ENCODE results near the gene UST. TPM values are rescaled to one million over a fixed set of nuclear protein-coding genes. Genes with fewer than 3 reads are reported as not detected.
A peak's percentile ranks its signal among the peaks of the same experiment; 100 is the strongest.

Gene UST
- total and polyA plus RNA-seq, 7 donors: 0.79 to 2.6 (median 2.0) TPM

GRCh38 chr6:148738946-148739821 is 7.6 kb upstream of the UST start:
- ATAC-seq (peak in 1 of 4 donors; percentile 65), DNase-seq (no peak)
- 83 to 88% (median 86%) methylated on average over 14 of the region's 14 CpGs for WGBS, 3 donors
- Histone ChIP-seq H3K36me3 (ENCODE audit: insufficient read depth in 1 of 2, low read depth in 1 of 2) (no peaks in the 10 kb centered on the region), H3K27me3 (ENCODE audit: insufficient read depth in 3 of 3, low read length in 2 of 3) (no peaks in the 10 kb centered on the region), H3K4me1 (no peaks in the 10 kb centered on the region), H3K9me3 (no peaks in the 10 kb centered on the region), H3K4me3 (no peak overlapping the region), H3K27ac (no peak overlapping the region)
- intact Hi-C loops (cut with DNase I): loop anchor here in 1 of 2 donors (10.0 kb wide), 1 partner anchor 104 kb away; no protein-coding TSS in a partner anchor
- TF ChIP-seq CTCF (IDR thresholded peaks at IDR 0.05): no peak

DNA sequence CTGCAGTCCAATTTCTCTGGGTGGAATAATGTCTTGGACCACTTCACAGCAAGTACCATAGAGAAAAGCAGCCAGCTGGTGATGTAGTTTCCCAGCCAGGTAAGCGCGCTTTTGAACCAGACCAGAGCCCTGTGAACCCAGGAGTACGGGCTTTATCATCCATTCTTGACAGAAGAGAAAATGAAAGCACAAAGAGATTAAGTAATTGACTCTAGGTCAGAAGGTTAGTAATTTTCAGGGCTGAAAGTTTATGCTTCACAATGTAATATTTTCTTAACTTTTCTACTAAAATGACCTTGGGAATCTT is 7.1 kb upstream of the UST start:
- Histone ChIP-seq H3K36me3 (ENCODE audit: insufficient read depth in 1 of 2, low read depth in 1 of 2) (no peaks in the 10 kb centered on the region), H3K4me3 (no peak overlapping the region), H3K27me3 (ENCODE audit: insufficient read depth in 3 of 3, low read length in 2 of 3) (no peaks in the 10 kb centered on the region), H3K27ac (no peak overlapping the region), H3K4me1 (no peaks in the 10 kb centered on the region), H3K9me3 (no peaks in the 10 kb centered on the region)
- no peak for TF ChIP-seq CTCF (IDR thresholded peaks at IDR 0.05)
- 76 to 83% (median 76%) methylated on average over 3 of the region's 3 CpGs for WGBS, 3 donors
- peak in 1 of 4 donors; percentile 29 for ATAC-seq
- no peak for DNase-seq
- intact Hi-C loops (cut with DNase I): loop anchor here in 1 of 2 donors (10.0 kb wide), 1 partner anchor 105 kb away; no protein-coding TSS in a partner anchor

DNA sequence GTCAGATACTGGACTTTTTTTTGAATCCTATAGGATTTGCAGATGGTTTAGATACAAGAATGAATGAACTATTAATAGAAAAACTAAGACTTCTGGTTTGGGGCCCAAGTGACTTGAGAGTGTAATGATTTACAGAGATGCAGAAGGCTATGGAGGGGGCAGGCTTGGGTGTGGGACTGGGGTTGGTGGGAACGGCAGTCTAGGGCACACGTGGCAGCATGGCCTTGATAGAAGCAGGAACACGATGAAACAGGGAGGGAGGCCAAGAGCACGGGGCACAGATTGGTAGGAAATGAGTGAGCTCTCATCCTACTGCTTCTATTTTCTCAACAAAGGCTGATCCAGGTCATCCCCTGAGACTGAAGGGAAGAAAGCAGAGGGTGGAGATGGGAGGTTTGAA is 3.4 kb upstream of the UST start:
- no peak for ATAC-seq
- Histone ChIP-seq H3K4me1 (no peaks in the 10 kb centered on the region), H3K9me3 (no peaks in the 10 kb centered on the region), H3K4me3 (no peak overlapping the region), H3K27ac (no peak overlapping the region), H3K27me3 (ENCODE audit: insufficient read depth in 3 of 3, low read length in 2 of 3) (peaks cover 0 to 11% (median 2%) of the 10 kb centered on the region in 3 donors), H3K36me3 (ENCODE audit: insufficient read depth in 1 of 2, low read depth in 1 of 2) (no peaks in the 10 kb centered on the region)
- intact Hi-C loops (cut with DNase I): no loop called here
- WGBS, 3 donors: 53 to 78% (median 72%) methylated on average over 4 of the region's 4 CpGs
- TF ChIP-seq CTCF (IDR thresholded peaks at IDR 0.05): no peak
- DNase-seq: no peak

DNA sequence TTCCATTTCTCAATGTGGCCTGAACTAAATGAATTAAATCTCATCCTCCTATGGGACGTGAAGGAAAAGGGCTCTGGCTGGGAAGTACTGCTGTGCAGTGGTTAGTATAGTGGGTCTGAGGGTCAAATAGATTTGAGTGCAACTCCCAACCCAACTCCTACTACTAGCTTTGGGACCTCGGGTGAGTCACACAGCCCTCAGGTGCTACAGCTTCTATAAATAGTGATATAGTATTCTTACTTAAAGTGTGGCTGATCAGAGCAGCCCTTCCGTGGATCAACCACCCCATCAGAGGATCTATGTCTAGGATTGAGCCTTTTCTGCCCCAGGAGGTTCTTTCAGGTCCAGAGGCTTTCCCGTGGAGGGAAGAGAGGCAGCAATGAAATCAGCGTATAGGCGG is 904 bp upstream of the UST start:
- Histone ChIP-seq H3K36me3 (ENCODE audit: insufficient read depth in 1 of 2, low read depth in 1 of 2) (no peaks in the 10 kb centered on the region), H3K4me3 (peak overlapping the region; percentile 78), H3K27ac (peak overlapping the region; percentile 57), H3K9me3 (no peaks in the 10 kb centered on the region), H3K27me3 (ENCODE audit: insufficient read depth in 3 of 3, low read length in 2 of 3) (peaks cover 0 to 18% (median 4%) of the 10 kb centered on the region in 3 donors), H3K4me1 (no peaks in the 10 kb centered on the region)
- 21 to 27% (median 24%) methylated on average over 6 of the region's 6 CpGs for WGBS, 3 donors
- DNase-seq (no peak), ATAC-seq (peak in 2 of 4 donors; percentile 10 to 22)
- intact Hi-C loops (cut with DNase I): loop anchor here (2.0 to 5.0 kb wide), 2 partner anchors 201 kb away; no protein-coding TSS in a partner anchor
- no peak for TF ChIP-seq CTCF (IDR thresholded peaks at IDR 0.05)

Data from psoas muscle (tissue), 8 donors.